Frontal cortex (tissue), 4 donors: ENCODE results near the gene GPR52. TPM values are rescaled to one million over a fixed set of nuclear protein-coding genes. Genes with fewer than 3 reads are reported as not detected.
"Not testable (repeated sequence)": the region's sequence is repeated elsewhere in the genome, so short reads cannot be mapped to it uniquely, and the experiment has no call there.

Experiments used
- DNase-seq, 2 donors: peaks; one replicate each; pipeline ENCODE4 v3.0.0; 2012; ENCODE audit warnings: low spot score in 2 of 2
- FAIRE-seq: peaks from 2 replicates; lab custom pipeline; 2012; peaks lifted over from hg19 to GRCh38; lab: Jason Lieb, UNC
- total RNA-seq: library from RNA; depleted of rRNA; stranded (reverse); fragments of >200 nt; gene quantifications from one replicate; pipeline ENCODE4 v1.2.3, GENCODE V29; 2014
- donor health status: control.
- donor health status: control.
- donor health status: control.

Gene GPR52
- total RNA-seq = 2.9 TPM

- FAIRE-seq (no peak), DNase-seq (no peak)
Observed at GRCh38 chr1:174447866-174448530, at the start of gene GPR52. GPR52 (plus strand) TSS chr1:174447964; CDS start chr1:174448112, 148 bp downstream.

- DNase-seq (no peak), FAIRE-seq (no peak)
Observed at GRCh38 chr1:174398246-174398645, 49.5 kb upstream of the GPR52 start.

GRCh38 chr1:174399211-174399610 lies 48.6 kb upstream of the GPR52 start:
- FAIRE-seq (no peak), DNase-seq (no peak)

GRCh38 chr1:174401075-174401474 lies 46.7 kb upstream of the GPR52 start:
- FAIRE-seq (no peak), DNase-seq (no peak)

GRCh38 chr1:174405219-174405618 lies 42.5 kb upstream of the GPR52 start:
- DNase-seq (no peak), FAIRE-seq (no peak)

GRCh38 chr1:174406421-174406820 lies 41.3 kb upstream of the GPR52 start:
- FAIRE-seq (no peak), DNase-seq (no peak)

- no peak for DNase-seq
- FAIRE-seq = no peak
Observed at GRCh38 chr1:174407665-174408064, 40.1 kb upstream of the GPR52 start.

- DNase-seq = no peak
- no peak for FAIRE-seq
Observed at GRCh38 chr1:174408146-174408545, 39.6 kb upstream of the GPR52 start.

GRCh38 chr1:174409801-174410200 lies 38.0 kb upstream of the GPR52 start:
- FAIRE-seq, DNase-seq: not testable (repeated sequence)

- DNase-seq (no peak), FAIRE-seq (no peak)
Observed at GRCh38 chr1:174413632-174414031, 34.1 kb upstream of the GPR52 start.

- FAIRE-seq = no peak
- DNase-seq = no peak
Observed at GRCh38 chr1:174414203-174414602, 33.6 kb upstream of the GPR52 start.

- no peak for DNase-seq
Observed at GRCh38 chr1:174415506-174415905, 32.3 kb upstream of the GPR52 start.

GRCh38 chr1:174417921-174418320 lies 29.8 kb upstream of the GPR52 start:
- FAIRE-seq = no peak
- no peak for DNase-seq

More at GRCh38 chr1:174415506-174415905, 32.3 kb upstream of the GPR52 start:
- no peak for FAIRE-seq

GRCh38 chr1:174425121-174425520 lies 22.6 kb upstream of the GPR52 start:
- FAIRE-seq = no peak
- no peak for DNase-seq

- no peak for DNase-seq
- FAIRE-seq = no peak
Observed at GRCh38 chr1:174426153-174426552, 21.6 kb upstream of the GPR52 start.

GRCh38 chr1:174428033-174428432 lies 19.7 kb upstream of the GPR52 start:
- no peak for FAIRE-seq
- DNase-seq = no peak

- FAIRE-seq = no peak
- no peak for DNase-seq
Observed at GRCh38 chr1:174428739-174429138, 19.0 kb upstream of the GPR52 start.

- no peak for DNase-seq
- FAIRE-seq = no peak
Observed at GRCh38 chr1:174433451-174433850, 14.3 kb upstream of the GPR52 start.

- FAIRE-seq = no peak
- DNase-seq = no peak
Observed at GRCh38 chr1:174445351-174445750, 2.4 kb upstream of the GPR52 start.

GRCh38 chr1:174445817-174446216 lies 1.9 kb upstream of the GPR52 start:
- FAIRE-seq (no peak), DNase-seq (no peak)

- no peak for FAIRE-seq
- DNase-seq = no peak
Observed at GRCh38 chr1:174448531-174448883, 743 bp downstream of the GPR52 start.

- FAIRE-seq (no peak), DNase-seq (no peak)
Observed at GRCh38 chr1:174448974-174449373, 1.2 kb downstream of the GPR52 start.
